ENCODE results near the gene CLCN6. TPM values are rescaled to one million over a fixed set of nuclear protein-coding genes. Genes with fewer than 3 reads are reported as not detected.

Gene CLCN6
- total and polyA plus RNA-seq, 2 of the 8 experiments (the other 6 are each of a cell fraction or from before 2014, with no cell fraction given): 15.7 to 26.0 TPM

- no peak for TF ChIP-seq MAX (IDR thresholded peaks at IDR 0.05)
These were observed 68.6 kb downstream of the CLCN6 start (continued) for GRCh38 chr1:11874624-11875023.
